Transverse colon (tissue), 4 donors: Measurements from ENCODE around the gene ARHGAP32.
"Not testable (repeated sequence)": the region's sequence is repeated elsewhere in the genome, so short reads cannot be mapped to it uniquely, and the experiment has no call there.

Source experiments
- POLR2A ChIP-seq: fragments of 450-650 bp; IDR thresholded peaks from one replicate; pipeline ENCODE4 v1.6.1; 2016; ENCODE audit warnings: antibody characterized with exemption, mild to moderate bottlenecking, moderate library complexity
- POLR2AphosphoS5 ChIP-seq, 3 donors: sonication (generic); formaldehyde crosslinking; IDR thresholded peaks; one replicate each; pipeline ENCODE4 v1.6.1; 2016; ENCODE audit warnings: antibody characterized with exemption in 3 of 3
- TF ChIP-seq, protein P1 (sequence below), 5 experiments: fragments of 200-600 bp in 3 of 5; fragments of 450-650 bp in 2 of 5; sonication (generic) in 3 of 5; IDR thresholded peaks; 1 replicate in 2 of 5; 2 replicates in 3 of 5; pipeline ENCODE4 v1.5.1; 2016 to 2017; ENCODE audit warnings: antibody characterized with exemption in 5 of 5, inconsistent platforms in 3 of 5, mild to moderate bottlenecking in 2 of 5, moderate library complexity in 1 of 5

DNA sequence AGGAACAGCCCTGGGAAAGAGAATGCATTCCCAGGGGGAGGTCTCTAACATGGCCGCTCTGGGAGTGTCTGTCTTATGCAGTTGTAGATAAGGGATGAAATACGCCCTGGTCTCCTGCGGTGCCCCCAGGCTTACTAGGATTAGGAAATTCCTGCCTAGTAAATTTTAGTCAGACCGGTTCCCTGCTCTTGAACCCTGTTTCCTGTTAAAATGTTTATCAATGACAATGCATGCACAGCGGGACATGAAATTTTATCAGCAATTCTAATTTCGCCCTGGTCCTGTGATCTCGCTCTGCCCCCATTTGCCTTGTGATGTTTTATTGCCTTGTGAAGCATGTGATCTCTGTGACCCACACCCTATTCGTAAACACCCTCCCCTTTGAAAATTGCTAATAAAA, 193.0 kb downstream of the ARHGAP32 start:
- TF ChIP-seq, protein P1, sequence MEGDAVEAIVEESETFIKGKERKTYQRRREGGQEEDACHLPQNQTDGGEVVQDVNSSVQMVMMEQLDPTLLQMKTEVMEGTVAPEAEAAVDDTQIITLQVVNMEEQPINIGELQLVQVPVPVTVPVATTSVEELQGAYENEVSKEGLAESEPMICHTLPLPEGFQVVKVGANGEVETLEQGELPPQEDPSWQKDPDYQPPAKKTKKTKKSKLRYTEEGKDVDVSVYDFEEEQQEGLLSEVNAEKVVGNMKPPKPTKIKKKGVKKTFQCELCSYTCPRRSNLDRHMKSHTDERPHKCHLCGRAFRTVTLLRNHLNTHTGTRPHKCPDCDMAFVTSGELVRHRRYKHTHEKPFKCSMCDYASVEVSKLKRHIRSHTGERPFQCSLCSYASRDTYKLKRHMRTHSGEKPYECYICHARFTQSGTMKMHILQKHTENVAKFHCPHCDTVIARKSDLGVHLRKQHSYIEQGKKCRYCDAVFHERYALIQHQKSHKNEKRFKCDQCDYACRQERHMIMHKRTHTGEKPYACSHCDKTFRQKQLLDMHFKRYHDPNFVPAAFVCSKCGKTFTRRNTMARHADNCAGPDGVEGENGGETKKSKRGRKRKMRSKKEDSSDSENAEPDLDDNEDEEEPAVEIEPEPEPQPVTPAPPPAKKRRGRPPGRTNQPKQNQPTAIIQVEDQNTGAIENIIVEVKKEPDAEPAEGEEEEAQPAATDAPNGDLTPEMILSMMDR (IDR thresholded peaks at IDR 0.05): not testable (repeated sequence)
- not testable (repeated sequence) for TF ChIP-seq POLR2A; POLR2AphosphoS5 (IDR thresholded peaks at IDR 0.05)
